GM12878 (cell line): ENCODE measurements around the gene RRP36. TPM values are rescaled to one million over a fixed set of nuclear protein-coding genes. Genes with fewer than 3 reads are reported as not detected.

Experiments
- ATAC-seq: fragments of 200-7000 bp; cut with Tn5 transposase; 3 replicates; pipeline ENCODE4 v1.9.1; 2020; ENCODE audit warnings: mild to moderate bottlenecking, moderate library complexity
- BruUV-seq: library from RNA; stranded (reverse); fragments of 400-500 nt; replicated peaks from 2 replicates; lab custom pipeline; 2021; lab: Mats Ljungman, UMichigan
- CTCF ChIA-PET: fragments of 300-600 bp; sonication (Branson Sonifier 250); formaldehyde crosslinking; extraction: SDS; loops from one replicate; lab custom pipeline; 2021; ENCODE audit warnings: inconsistent platforms; lab: Yijun Ruan, JAX
- POLR2A ChIA-PET: fragments of 350-600 bp; formaldehyde crosslinking; extraction: SDS; loops from one replicate; lab custom pipeline; 2021; ENCODE audit warnings: inconsistent platforms; lab: Charles Lee
- RAD21 ChIA-PET: fragments of 300-600 bp; sonication (Branson Sonifier 250); formaldehyde crosslinking; loops from one replicate; lab custom pipeline; 2023; ENCODE audit warnings: antibody characterized with exemption; ENCODE audit not compliant: unreplicated experiment; lab: Charles Lee
- SMC1A ChIA-PET: fragments of 300-600 bp; sonication (Branson Sonifier 250); formaldehyde crosslinking; loops from one replicate; lab custom pipeline; 2023; ENCODE audit not compliant: unreplicated experiment, uncharacterized antibody; lab: Charles Lee
- DNase-seq: peaks from one replicate; pipeline ENCODE4 v3.0.0-alpha.2; 2011; ENCODE audit warnings: low read depth, low spot score
- FAIRE-seq: peaks from 3 replicates; lab custom pipeline; 2011; peaks lifted over from hg19 to GRCh38; lab: Jason Lieb, UNC
- H2AFZ ChIP-seq: 2 replicates; pipeline ENCODE4 v1.6.0; 2011; ENCODE audit warnings: low read depth, low read length, control low read depth; ENCODE audit not compliant: control insufficient read depth
- H3K27ac ChIP-seq: 2 replicates; pipeline ENCODE4 v1.5.1; 2011; ENCODE audit warnings: control low read depth; ENCODE audit not compliant: control insufficient read depth, insufficient read depth
- H3K27me3 ChIP-seq, 2 experiments: replicated peaks in 1 of 2; 2 replicates each; pipeline versions ENCODE4 v1.6.0 to v1.6.1; 2011; ENCODE audit warnings: low read length in 1 of 2; ENCODE audit not compliant: control insufficient read depth in 2 of 2, insufficient read depth in 2 of 2
- H3K36me3 ChIP-seq, 2 experiments: 2 replicates each; pipeline ENCODE4 v1.5.1; 2011; ENCODE audit warnings: low read length in 1 of 2; ENCODE audit not compliant: control insufficient read depth in 2 of 2, insufficient read depth in 2 of 2
- H3K4me1 ChIP-seq: 2 replicates; pipeline ENCODE4 v1.6.1; 2011; ENCODE audit warnings: mild to moderate bottlenecking, low read length, moderate library complexity, mixed read lengths; ENCODE audit not compliant: control insufficient read depth, insufficient read depth
- H3K4me2 ChIP-seq: 2 replicates; pipeline ENCODE4 v1.6.0; 2011; ENCODE audit warnings: control low read depth; ENCODE audit not compliant: control insufficient read depth, insufficient read depth
- H3K4me3 ChIP-seq: fragments of 200-600 bp; sonication (generic); 2 replicates; pipeline ENCODE4 v1.5.1; 2016
- H3K79me2 ChIP-seq: 2 replicates; pipeline ENCODE4 v1.6.0; 2011; ENCODE audit warnings: low read length; ENCODE audit not compliant: control insufficient read depth, insufficient read depth
- H3K9ac ChIP-seq: 2 replicates; pipeline ENCODE4 v1.8.0; 2011; ENCODE audit warnings: low read length, control low read depth, mixed read lengths; ENCODE audit not compliant: control insufficient read depth, insufficient read depth
- H3K9me3 ChIP-seq: replicated peaks from 3 replicates; pipeline ENCODE4 v1.5.1; 2011; ENCODE audit warnings: mild to moderate bottlenecking, low read length; ENCODE audit not compliant: control insufficient read depth, insufficient read depth
- H4K20me1 ChIP-seq: 2 replicates; pipeline ENCODE4 v1.6.0; 2011; ENCODE audit not compliant: control insufficient read depth, insufficient read depth
- ATF7 ChIP-seq: fragments of 450-650 bp; IDR thresholded peaks from 2 replicates; pipeline ENCODE4 v1.6.1; 2016; ENCODE audit warnings: low read depth, mild to moderate bottlenecking
- BACH1 ChIP-seq: fragments of 450-650 bp; IDR thresholded peaks from 2 replicates; pipeline ENCODE4 v1.6.1; 2017; ENCODE audit warnings: mild to moderate bottlenecking, borderline replicate concordance
- BMI1 ChIP-seq: fragments of 450-650 bp; IDR thresholded peaks from 2 replicates; pipeline ENCODE4 v1.6.1; 2016; ENCODE audit warnings: mild to moderate bottlenecking, moderate library complexity, borderline replicate concordance
- HCFC1 ChIP-seq: fragments of 150-350 bp; IDR thresholded peaks from 2 replicates; pipeline ENCODE4 v1.6.1; 2014; ENCODE audit warnings: low read length
- IKZF2 ChIP-seq, 2 experiments: fragments of 450-650 bp; IDR thresholded peaks; 2 replicates each; pipeline ENCODE4 v1.6.1; 2017; ENCODE audit warnings: mild to moderate bottlenecking in 2 of 2, moderate library complexity in 2 of 2
- MEF2A ChIP-seq: IDR thresholded peaks from 2 replicates; pipeline ENCODE4 v1.6.1; 2011; ENCODE audit warnings: low read depth, mild to moderate bottlenecking, low read length, moderate library complexity; ENCODE audit not compliant: insufficient read depth
- POU2F2 ChIP-seq: IDR thresholded peaks from 3 replicates; pipeline ENCODE4 v1.6.1; 2011; ENCODE audit warnings: low read depth, mild to moderate bottlenecking, low read length, borderline replicate concordance
- SMAD1 ChIP-seq: fragments of 450-650 bp; IDR thresholded peaks from 2 replicates; pipeline ENCODE4 v1.6.1; 2018; ENCODE audit warnings: mild to moderate bottlenecking, low read depth; ENCODE audit not compliant: partially characterized antibody
- SPI1 ChIP-seq: IDR thresholded peaks from 2 replicates; pipeline ENCODE4 v1.6.1; 2011; ENCODE audit warnings: low read depth, mild to moderate bottlenecking, low read length, moderate library complexity, borderline replicate concordance; ENCODE audit not compliant: insufficient read depth
- SRF ChIP-seq, 2 experiments: IDR thresholded peaks; 2 replicates each; pipeline ENCODE4 v1.6.1; 2011; ENCODE audit warnings: low read depth in 2 of 2, low read length in 2 of 2, mild to moderate bottlenecking in 1 of 2, moderate library complexity in 1 of 2
- WGBS: methylation state at CpG from one replicate; pipeline ENCODE4 v1.1.6; 2016; ENCODE audit warnings: low lambda C conversion rate; ENCODE audit not compliant: insufficient replicate concordance, insufficient coverage; ENCODE audit errors: missing lambda C conversion rate; 5-methylcytosine and 5-hydroxymethylcytosine counted together
- in situ Hi-C: fragments of 300-500 bp; cut with MboI; formaldehyde crosslinking; loops from 9 replicates; pipeline ENCODE4 v1.14.3; 2018; ENCODE audit warnings: mixed read lengths
- intact Hi-C: fragments of 100-400 bp; cut with micrococcal nuclease; formaldehyde crosslinking; loops from one replicate; pipeline ENCODE4 v1.14.2; 2022; ENCODE audit not compliant: unreplicated experiment
- polyA plus RNA-seq, 11 experiments: library from polyadenylated mRNA; depleted of rRNA in 4 of 11; unstranded in 6 of 11; stranded (reverse) in 5 of 11; fragments of >200 nt; fragmentation: Nextera tagmentation in 4 of 11; fragmentation: Illumina TruSeq in 1 of 11; extraction: Ambion mirVana in 4 of 11; extraction: Trizol in 1 of 11; gene quantifications; 1 replicate in 1 of 11; 2 replicates in 10 of 11; pipeline versions ENCODE4 v1.2.1 to v1.2.3, GENCODE V29; 2011 to 2016; ENCODE audit warnings: inconsistent platforms in 2 of 11, missing spikeins in 2 of 11, low read depth in 1 of 11
- total RNA-seq, 4 experiments: library from RNA; depleted of rRNA in 3 of 4; stranded (reverse); fragments of >200 nt in 3 of 4; fragmentation: Illumina TruSeq in 1 of 4; extraction: Trizol in 1 of 4; gene quantifications; 2 replicates each; pipeline versions ENCODE4 v1.2.1 to v1.2.3, GENCODE V29; 2013 to 2021

RRP36 gene
- total and polyA plus RNA-seq, 10 of the 15 experiments (the other 5 are each of a cell fraction or from before 2014, with no cell fraction given) = 17.6 to 101 (median 69.7) TPM

GRCh38 chr6:43006251-43006650, 15.2 kb upstream of the RRP36 start:
- no peaks in the 10 kb centered on the region for H3K79me2 ChIP-seq
- H3K36me3 ChIP-seq = peaks cover 20% of the 10 kb centered on the region in 2 experiments
- intact Hi-C loops = loop anchor here (5.0 kb wide), 1 partner anchor 104 kb away; no protein-coding TSS in a partner anchor

DNA sequence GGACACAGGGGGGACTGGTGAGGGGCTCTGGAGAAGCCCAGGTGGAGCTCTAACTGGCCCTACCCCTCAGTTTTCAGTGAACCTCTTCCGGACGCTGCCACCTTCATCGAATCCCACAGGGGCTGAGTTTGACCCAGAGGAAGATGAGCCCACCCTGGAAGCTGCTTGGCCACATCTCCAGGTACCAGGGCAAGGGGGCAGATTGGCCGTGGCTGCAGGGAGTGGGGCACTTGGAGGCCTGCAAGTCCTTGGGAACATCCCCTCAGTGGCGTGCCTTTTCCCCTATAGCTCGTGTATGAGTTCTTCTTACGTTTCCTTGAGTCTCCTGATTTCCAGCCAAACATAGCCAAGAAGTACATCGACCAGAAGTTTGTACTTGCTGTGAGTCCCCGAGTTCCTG, 14.3 kb upstream of the RRP36 start:
- TF ChIP-seq BACH1 (no peak), ATF7 (no peak), IKZF2 (IDR thresholded peaks at IDR 0.05) (no peak), SPI1 (no peak), MEF2A (no peak), SRF (IDR thresholded peaks at IDR 0.05; ENCODE audit: low read depth in 2 of 2, low read length in 2 of 2) (no peak), SMAD1 (no peak)
- H3K4me1 ChIP-seq = no peaks in the 10 kb centered on the region
- H2AFZ ChIP-seq = no peak overlapping the region
- ChIA-PET CTCF (no interaction called here), POLR2A (interaction anchor here (0.7 kb wide), 1 partner anchor 14 kb away, joined by 3 read pairs; no protein-coding TSS in a partner anchor), SMC1A (interaction anchor here (1.2 kb wide), 1 partner anchor 11 kb away, joined by 4 read pairs; no protein-coding TSS in a partner anchor), RAD21 (interaction anchor here (1.0 to 1.9 kb wide), 2 partner anchors 28 to 42 kb away, joined by 3 to 4 read pairs; partner anchors contain the start of gene PEX6)
- no peaks in the 10 kb centered on the region for H4K20me1 ChIP-seq
- WGBS = 76% methylated on average over 9 of the region's 9 CpGs
- no peak overlapping the region for H3K9ac ChIP-seq
- in situ Hi-C loops (no loop called here), intact Hi-C loops (loop anchor here (5.0 kb wide), 1 partner anchor 105 kb away; no protein-coding TSS in a partner anchor)
- BruUV-seq = no TSS peak
- H3K27ac ChIP-seq = no peak overlapping the region
- H3K27me3 ChIP-seq = no peaks in the 10 kb centered on the region
- H3K9me3 ChIP-seq = no peaks in the 10 kb centered on the region
- DNase-seq = no peak
- H3K4me2 ChIP-seq = no peak overlapping the region
- H3K4me3 ChIP-seq = no peak overlapping the region
- no peak for ATAC-seq
- no peaks in the 10 kb centered on the region for H3K79me2 ChIP-seq
- FAIRE-seq = no peak
- peaks cover 24 to 27% of the 10 kb centered on the region in 2 experiments for H3K36me3 ChIP-seq

More at GRCh38 chr6:43006251-43006650, 15.2 kb upstream of the RRP36 start:
- no peak for DNase-seq
- Histone ChIP-seq H3K4me1 (no peaks in the 10 kb centered on the region), H3K4me3 (no peak overlapping the region), H3K27me3 (no peaks in the 10 kb centered on the region), H3K9ac (no peak overlapping the region), H3K4me2 (no peak overlapping the region), H2AFZ (no peak overlapping the region), H4K20me1 (no peaks in the 10 kb centered on the region), H3K27ac (no peak overlapping the region), H3K9me3 (no peaks in the 10 kb centered on the region)
- TF ChIP-seq HCFC1 = no peak
- no peak for TF ChIP-seq BMI1
- no peak for TF ChIP-seq POU2F2
- 96% methylated on average over 11 of the region's 11 CpGs for WGBS
- ChIA-PET CTCF (interaction anchor here (1.9 kb wide), 1 partner anchor 137 kb away, joined by 7 read pairs; no protein-coding TSS in a partner anchor), POLR2A (interaction anchor here (1.0 to 1.3 kb wide), 2 partner anchors 14 to 22 kb away, joined by 3 read pairs; partner anchors contain the start of gene PPP2R5D), RAD21 (interaction anchor here (1.9 kb wide), 1 partner anchor 41 kb away, joined by 4 read pairs; no protein-coding TSS in a partner anchor), SMC1A (interaction anchor here (1.2 kb wide), 1 partner anchor 10 kb away, joined by 4 read pairs; no protein-coding TSS in a partner anchor)
- FAIRE-seq = no peak
- ATAC-seq = no peak
- in situ Hi-C loops = no loop called here
- no TSS peak for BruUV-seq
